Measurements from ENCODE around the gene EPN2. TPM values are rescaled to one million over a fixed set of nuclear protein-coding genes. Genes with fewer than 3 reads are reported as not detected.

EPN2 gene
- total RNA-seq, 4 donors from 2014 or later, result 18.9 to 31.8 (median 26.2) TPM

GRCh38 chr17:19338031-19338990, 101.1 kb downstream of the EPN2 start:
- TF ChIP-seq, protein P1, sequence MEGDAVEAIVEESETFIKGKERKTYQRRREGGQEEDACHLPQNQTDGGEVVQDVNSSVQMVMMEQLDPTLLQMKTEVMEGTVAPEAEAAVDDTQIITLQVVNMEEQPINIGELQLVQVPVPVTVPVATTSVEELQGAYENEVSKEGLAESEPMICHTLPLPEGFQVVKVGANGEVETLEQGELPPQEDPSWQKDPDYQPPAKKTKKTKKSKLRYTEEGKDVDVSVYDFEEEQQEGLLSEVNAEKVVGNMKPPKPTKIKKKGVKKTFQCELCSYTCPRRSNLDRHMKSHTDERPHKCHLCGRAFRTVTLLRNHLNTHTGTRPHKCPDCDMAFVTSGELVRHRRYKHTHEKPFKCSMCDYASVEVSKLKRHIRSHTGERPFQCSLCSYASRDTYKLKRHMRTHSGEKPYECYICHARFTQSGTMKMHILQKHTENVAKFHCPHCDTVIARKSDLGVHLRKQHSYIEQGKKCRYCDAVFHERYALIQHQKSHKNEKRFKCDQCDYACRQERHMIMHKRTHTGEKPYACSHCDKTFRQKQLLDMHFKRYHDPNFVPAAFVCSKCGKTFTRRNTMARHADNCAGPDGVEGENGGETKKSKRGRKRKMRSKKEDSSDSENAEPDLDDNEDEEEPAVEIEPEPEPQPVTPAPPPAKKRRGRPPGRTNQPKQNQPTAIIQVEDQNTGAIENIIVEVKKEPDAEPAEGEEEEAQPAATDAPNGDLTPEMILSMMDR (IDR thresholded peaks at IDR 0.05 in 4 of 5, conservative IDR thresholded peaks at IDR 0.05 in 1 of 5), result peak; percentile 64 to 76 (median 69)
- TF ChIP-seq POLR2A (IDR thresholded peaks at IDR 0.05), result no peak
- intact Hi-C loops (cut with DNase I; ENCODE audit: low total_unique reads), result no loop called here

DNA sequence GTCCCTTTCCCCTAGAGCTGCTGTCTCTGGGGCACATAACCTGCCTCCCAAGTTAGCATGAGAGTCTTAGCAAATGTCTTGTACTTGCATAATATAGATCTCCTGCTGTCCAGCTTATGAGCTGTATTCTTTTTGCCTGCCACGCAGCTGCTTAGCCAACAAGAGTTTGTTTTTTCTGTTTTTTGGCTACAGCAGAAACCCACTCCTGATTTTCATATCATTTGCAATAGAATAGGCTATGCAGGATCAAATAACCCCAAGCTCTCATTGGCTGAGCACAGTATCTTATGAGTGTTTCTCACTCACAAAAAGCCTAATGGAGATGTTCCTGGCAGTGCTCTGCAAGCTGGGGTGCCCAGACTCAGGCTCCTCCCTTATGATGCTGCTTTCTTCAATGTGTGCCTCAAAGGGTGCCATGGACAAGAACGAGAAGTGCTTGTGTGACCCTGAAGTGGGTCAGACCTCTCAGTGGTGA, 102.2 kb downstream of the EPN2 start:
- in situ Hi-C loops (cut with MboI; ENCODE audit: low sequenced_read_pairs in 4 of 4) (no loop called here), intact Hi-C loops (cut with DNase I; ENCODE audit: low total_unique reads) (no loop called here)
- no peak for DNase-seq
- Histone ChIP-seq H3K4me1 (peaks cover 14 to 15% of the 10 kb centered on the region in 2 donors), H3K27me3 (no peaks in the 10 kb centered on the region), H3K9me3 (no peaks in the 10 kb centered on the region), H3K4me3 (no peak overlapping the region), H3K36me3 (no peaks in the 10 kb centered on the region), H3K27ac (no peak overlapping the region)
- TF ChIP-seq, protein P1 (IDR thresholded peaks at IDR 0.05 in 4 of 5, conservative IDR thresholded peaks at IDR 0.05 in 1 of 5), result no peak
- no peak for TF ChIP-seq POLR2A (IDR thresholded peaks at IDR 0.05)
- no peak for ATAC-seq

More at GRCh38 chr17:19338031-19338990, 101.1 kb downstream of the EPN2 start:
- no peaks in the 10 kb centered on the region for H3K9me3 ChIP-seq
- no peaks in the 10 kb centered on the region for H3K27me3 ChIP-seq
- H3K27ac ChIP-seq, result peak overlapping the region in 1 of 4 donors; percentile 20
- DNase-seq (peak; percentile 38 to 72), ATAC-seq (peak; percentile 56 to 85)
- no peak overlapping the region for H3K4me3 ChIP-seq
- no peaks in the 10 kb centered on the region for H3K36me3 ChIP-seq
- in situ Hi-C loops (cut with MboI; ENCODE audit: low sequenced_read_pairs in 4 of 4), result no loop called here
- H3K4me1 ChIP-seq, result peaks cover 10 to 15% of the 10 kb centered on the region in 2 donors

GRCh38 chr17:19341211-19341631, 104.1 kb downstream of the EPN2 start:
- intact Hi-C loops (cut with DNase I; ENCODE audit: low total_unique reads), result no loop called here
- no peak for ATAC-seq
- no peak overlapping the region for H3K4me3 ChIP-seq
- TF ChIP-seq POLR2A (IDR thresholded peaks at IDR 0.05), result no peak
- H3K27ac ChIP-seq, result no peak overlapping the region
- H3K9me3 ChIP-seq, result no peaks in the 10 kb centered on the region
- in situ Hi-C loops (cut with MboI; ENCODE audit: low sequenced_read_pairs in 4 of 4), result no loop called here
- no peak for DNase-seq
- H3K27me3 ChIP-seq, result no peaks in the 10 kb centered on the region
- no peaks in the 10 kb centered on the region for H3K36me3 ChIP-seq
- peaks cover 15 to 18% of the 10 kb centered on the region in 2 donors for H3K4me1 ChIP-seq

- ATAC-seq (no peak), DNase-seq (no peak)
- in situ Hi-C loops (cut with MboI; ENCODE audit: low sequenced_read_pairs in 4 of 4), result no loop called here
- Histone ChIP-seq H3K4me3 (no peak overlapping the region), H3K27ac (no peak overlapping the region), H3K36me3 (no peaks in the 10 kb centered on the region), H3K9me3 (no peaks in the 10 kb centered on the region), H3K27me3 (no peaks in the 10 kb centered on the region), H3K4me1 (peaks cover 22 to 25% of the 10 kb centered on the region in 2 donors)
- intact Hi-C loops (cut with DNase I; ENCODE audit: low total_unique reads), result no loop called here
- TF ChIP-seq, protein P1 (IDR thresholded peaks at IDR 0.05 in 4 of 5, conservative IDR thresholded peaks at IDR 0.05 in 1 of 5), result no peak
- TF ChIP-seq POLR2A (IDR thresholded peaks at IDR 0.05), result no peak
Observed at GRCh38 chr17:19341641-19342610, 104.8 kb downstream of the EPN2 start.
